GM19395 (cell line): ENCODE measurements around the gene FBLIM1.
A peak's percentile ranks its signal among the peaks of the same experiment; 100 is the strongest.

ENCODE experiments used
- ATAC-seq: cut with Tn5 transposase; IDR thresholded peaks from one replicate; pipeline ENCODE4 v1.9.1; 2021; ENCODE audit warnings: mild to moderate bottlenecking, moderate library complexity; ENCODE audit not compliant: unreplicated experiment

The FBLIM1 gene

GRCh38 chr1:15730936-15731335, 27.7 kb upstream of the FBLIM1 start:
- no peak for ATAC-seq

GRCh38 chr1:15731735-15732685, 26.6 kb upstream of the FBLIM1 start:
- no peak for ATAC-seq

GRCh38 chr1:15732686-15733081, 25.9 kb upstream of the FBLIM1 start:
- ATAC-seq = no peak

GRCh38 chr1:15733218-15733725, 25.3 kb upstream of the FBLIM1 start:
- no peak for ATAC-seq

- ATAC-seq = no peak
These were observed 24.8 kb upstream of the FBLIM1 start for GRCh38 chr1:15733726-15734226.

GRCh38 chr1:15734296-15734695, 24.3 kb upstream of the FBLIM1 start:
- ATAC-seq = no peak

GRCh38 chr1:15734901-15735300, 23.7 kb upstream of the FBLIM1 start:
- no peak for ATAC-seq

- ATAC-seq = no peak
These were observed 23.1 kb upstream of the FBLIM1 start for GRCh38 chr1:15735304-15736037.

GRCh38 chr1:15736038-15736891, 22.3 kb upstream of the FBLIM1 start, which contains the start of gene SLC25A34:
Gene SLC25A34 (plus strand): TSS chr1:15736258. CDS start chr1:15736486, 228 bp downstream.
- no peak for ATAC-seq

GRCh38 chr1:15736892-15737261, 21.7 kb upstream of the FBLIM1 start:
- ATAC-seq = no peak

- no peak for ATAC-seq
These were observed 21.0 kb upstream of the FBLIM1 start for GRCh38 chr1:15737324-15738319.

GRCh38 chr1:15738416-15739113, 20.0 kb upstream of the FBLIM1 start:
- ATAC-seq = no peak

- no peak for ATAC-seq
These were observed 19.3 kb upstream of the FBLIM1 start for GRCh38 chr1:15739259-15739658.

GRCh38 chr1:15739745-15740144, 18.9 kb upstream of the FBLIM1 start:
- no peak for ATAC-seq

- ATAC-seq = peak; percentile 63
These were observed 17.4 kb upstream of the FBLIM1 start for GRCh38 chr1:15740924-15741850.

- no peak for ATAC-seq
These were observed 16.2 kb upstream of the FBLIM1 start, which contains the start of gene TMEM82 for GRCh38 chr1:15742339-15742801. Gene TMEM82 (plus strand): TSS chr1:15742499. CDS start chr1:15742560, 61 bp downstream.

- ATAC-seq = no peak
These were observed 14.4 kb upstream of the FBLIM1 start for GRCh38 chr1:15744122-15744679.
